ENCODE data around the gene MORN1.

MORN1 gene

GRCh38 chr1:2312515-2313301 lies 78.6 kb downstream of the MORN1 start:
- TF ChIP-seq, protein P1, sequence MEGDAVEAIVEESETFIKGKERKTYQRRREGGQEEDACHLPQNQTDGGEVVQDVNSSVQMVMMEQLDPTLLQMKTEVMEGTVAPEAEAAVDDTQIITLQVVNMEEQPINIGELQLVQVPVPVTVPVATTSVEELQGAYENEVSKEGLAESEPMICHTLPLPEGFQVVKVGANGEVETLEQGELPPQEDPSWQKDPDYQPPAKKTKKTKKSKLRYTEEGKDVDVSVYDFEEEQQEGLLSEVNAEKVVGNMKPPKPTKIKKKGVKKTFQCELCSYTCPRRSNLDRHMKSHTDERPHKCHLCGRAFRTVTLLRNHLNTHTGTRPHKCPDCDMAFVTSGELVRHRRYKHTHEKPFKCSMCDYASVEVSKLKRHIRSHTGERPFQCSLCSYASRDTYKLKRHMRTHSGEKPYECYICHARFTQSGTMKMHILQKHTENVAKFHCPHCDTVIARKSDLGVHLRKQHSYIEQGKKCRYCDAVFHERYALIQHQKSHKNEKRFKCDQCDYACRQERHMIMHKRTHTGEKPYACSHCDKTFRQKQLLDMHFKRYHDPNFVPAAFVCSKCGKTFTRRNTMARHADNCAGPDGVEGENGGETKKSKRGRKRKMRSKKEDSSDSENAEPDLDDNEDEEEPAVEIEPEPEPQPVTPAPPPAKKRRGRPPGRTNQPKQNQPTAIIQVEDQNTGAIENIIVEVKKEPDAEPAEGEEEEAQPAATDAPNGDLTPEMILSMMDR (conservative IDR thresholded peaks at IDR 0.05; ENCODE audit: low read depth) = no peak
- ChIA-PET POLR2A (ENCODE audit: low non-redundant PET) (interaction anchor here (0.8 to 1.1 kb wide), 2 partner anchors 83 to 85 kb away, joined by 3 to 4 read pairs; no protein-coding TSS in a partner anchor), CTCF (interaction anchor here (0.7 to 1.0 kb wide), 3 partner anchors 8 to 118 kb away, joined by 3 to 7 read pairs (median 3); partner anchors contain the start of gene FAAP20)
- no peak for DNase-seq (ENCODE audit: low spot score)
- H3K27ac ChIP-seq = peak overlapping the region; percentile 88

DNA sequence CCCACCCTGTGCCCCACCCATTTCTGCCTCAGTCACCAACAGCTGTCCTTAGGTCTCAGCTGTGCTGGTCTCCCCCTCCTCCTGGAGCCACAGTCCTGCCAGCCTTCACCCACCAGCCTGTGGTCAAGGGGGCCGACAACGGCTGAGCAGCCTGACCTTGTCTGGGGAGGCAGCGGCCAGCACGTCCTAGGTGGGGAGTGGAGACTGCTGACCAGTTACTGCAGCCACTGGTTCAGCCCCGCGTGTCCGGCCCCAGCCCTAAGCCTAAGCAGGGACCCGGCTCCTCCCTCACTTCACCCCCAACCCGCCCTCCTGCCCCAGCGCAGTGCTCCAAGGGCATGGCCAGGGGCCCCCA lies 79.2 kb downstream of the MORN1 start:
- no peak for DNase-seq (ENCODE audit: low spot score)
- TF ChIP-seq, protein P1 (conservative IDR thresholded peaks at IDR 0.05; ENCODE audit: low read depth) = no peak
- CTCF ChIA-PET = interaction anchor here (0.6 to 1.1 kb wide), 5 partner anchors 12 to 108 kb away, joined by 3 read pairs; no protein-coding TSS in a partner anchor
- peak overlapping the region; percentile 88 for H3K27ac ChIP-seq
- POLR2A ChIA-PET (ENCODE audit: low non-redundant PET) = no interaction called here

- H3K27ac ChIP-seq = peak overlapping the region; percentile 88
- CTCF ChIA-PET = interaction anchor here (0.6 to 1.6 kb wide), 5 partner anchors 50 to 117 kb away, joined by 3 to 4 read pairs (median 3); partner anchors contain the start of gene FAAP20
- POLR2A ChIA-PET (ENCODE audit: low non-redundant PET) = no interaction called here
- DNase-seq (ENCODE audit: low spot score) = peak; percentile 45
- TF ChIP-seq, protein P1 (conservative IDR thresholded peaks at IDR 0.05; ENCODE audit: low read depth) = peak; percentile 37
Measured at GRCh38 chr1:2311184-2312032, 79.9 kb downstream of the MORN1 start.

GRCh38 chr1:2310332-2311183 lies 80.8 kb downstream of the MORN1 start:
- TF ChIP-seq, protein P1 (conservative IDR thresholded peaks at IDR 0.05; ENCODE audit: low read depth) = no peak
- CTCF ChIA-PET = interaction anchor here (0.6 to 1.6 kb wide), 4 partner anchors 61 to 1086 kb away, joined by 3 to 4 read pairs (median 4); partner anchors contain the start of gene FAAP20
- DNase-seq (ENCODE audit: low spot score) = no peak
- peak overlapping the region; percentile 88 for H3K27ac ChIP-seq
- POLR2A ChIA-PET (ENCODE audit: low non-redundant PET) = interaction anchor here (1.0 kb wide), 1 partner anchor 89 kb away, joined by 3 read pairs; no protein-coding TSS in a partner anchor

GRCh38 chr1:2308844-2309243 lies 82.5 kb downstream of the MORN1 start:
- CTCF ChIA-PET = interaction anchor here (0.6 kb wide), 1 partner anchor 34 kb away, joined by 4 read pairs; no protein-coding TSS in a partner anchor
- POLR2A ChIA-PET (ENCODE audit: low non-redundant PET) = no interaction called here
- no peak for DNase-seq (ENCODE audit: low spot score)
- TF ChIP-seq, protein P1 (conservative IDR thresholded peaks at IDR 0.05; ENCODE audit: low read depth) = no peak
- peak overlapping the region; percentile 53 for H3K27ac ChIP-seq

Data from RWPE1 (cell line).